B cell (primary cell): ENCODE data around the gene HTR4.
"Not testable (repeated sequence)": the region's sequence is repeated elsewhere in the genome, so short reads cannot be mapped to it uniquely, and the experiment has no call there.

Experiments
- CTCF ChIP-seq: fragments of 200-600 bp; IDR thresholded peaks from one replicate; pipeline ENCODE4 v1.8.0; 2022; ENCODE audit warnings: antibody characterized with exemption, mild to moderate bottlenecking
- EZH2 ChIP-seq: IDR thresholded peaks from 2 replicates; pipeline ENCODE4 v1.6.1; 2012; ENCODE audit warnings: borderline replicate concordance, low read depth, mild to moderate bottlenecking, moderate library complexity, low read length; ENCODE audit not compliant: insufficient read depth, poor library complexity, severe bottlenecking

GRCh38 chr5:148468746-148469145 is 185.6 kb downstream of the HTR4 start:
- not testable (repeated sequence) for TF ChIP-seq CTCF, EZH2
